Fibroblast of lung (primary cell): ENCODE results near the gene CMTM7. TPM values are rescaled to one million over a fixed set of nuclear protein-coding genes. Genes with fewer than 3 reads are reported as not detected.
A peak's percentile ranks its signal among the peaks of the same experiment; 100 is the strongest.

ENCODE experiments used
- DNase-seq, 2 donors: peaks; one replicate each; pipeline versions ENCODE4 v3.0.0 to v3.0.0-alpha.2; 2010; ENCODE audit warnings: low read depth in 2 of 2
- H2AFZ ChIP-seq: 2 replicates; pipeline ENCODE4 v1.5.1; 2012; ENCODE audit warnings: low read length, control low read depth, inconsistent platforms
- H3K27ac ChIP-seq: 2 replicates; pipeline ENCODE4 v1.5.1; 2011; ENCODE audit warnings: low read length, control low read depth; ENCODE audit not compliant: insufficient read depth
- H3K27me3 ChIP-seq: 2 replicates; pipeline ENCODE4 v1.5.1; 2011; ENCODE audit warnings: mild to moderate bottlenecking, low read length; ENCODE audit not compliant: control insufficient read depth, insufficient read depth
- H3K36me3 ChIP-seq: 2 replicates; pipeline ENCODE4 v1.5.1; 2011; ENCODE audit warnings: low read length; ENCODE audit not compliant: control insufficient read depth, insufficient read depth
- H3K4me1 ChIP-seq: 2 replicates; pipeline ENCODE4 v1.5.1; 2011; ENCODE audit warnings: low read length; ENCODE audit not compliant: control insufficient read depth, insufficient read depth; ENCODE audit errors: extremely low read depth
- H3K4me2 ChIP-seq: 2 replicates; pipeline ENCODE4 v1.5.1; 2011; ENCODE audit warnings: low read length, control low read depth; ENCODE audit not compliant: insufficient read depth; ENCODE audit errors: extremely low read depth
- H3K4me3 ChIP-seq, 4 experiments: fragments of 200-600 bp in 1 of 4; sonication (generic) in 1 of 4; replicated peaks in 1 of 4; 2 replicates each; pipeline ENCODE4 v1.5.1; 2011 to 2016; ENCODE audit warnings: low read length in 4 of 4, low read depth in 3 of 4, mild to moderate bottlenecking in 3 of 4, control low read depth in 2 of 4, inconsistent platforms in 1 of 4, mixed read lengths in 1 of 4; ENCODE audit not compliant: insufficient read depth in 1 of 4; ENCODE audit errors: control extremely low read depth in 1 of 4
- H3K79me2 ChIP-seq: 2 replicates; pipeline ENCODE4 v1.5.1; 2012; ENCODE audit warnings: mild to moderate bottlenecking, low read length, inconsistent platforms; ENCODE audit not compliant: control insufficient read depth, insufficient read depth
- H3K9ac ChIP-seq: 2 replicates; pipeline ENCODE4 v1.5.1; 2011; ENCODE audit warnings: mild to moderate bottlenecking, low read length, control low read depth; ENCODE audit not compliant: insufficient read depth
- H3K9me3 ChIP-seq: 2 replicates; pipeline ENCODE4 v1.5.1; 2012; ENCODE audit warnings: low read depth, low read length; ENCODE audit not compliant: control insufficient read depth, insufficient read depth
- H4K20me1 ChIP-seq: 2 replicates; pipeline ENCODE4 v1.5.1; 2011; ENCODE audit warnings: low read length; ENCODE audit not compliant: control insufficient read depth, insufficient read depth; ENCODE audit errors: extremely low read depth
- EZH2 ChIP-seq: IDR thresholded peaks from 2 replicates; pipeline ENCODE4 v1.5.1; 2012; ENCODE audit warnings: low read length, control low read depth, mild to moderate bottlenecking; ENCODE audit errors: missing control alignments
- polyA minus RNA-seq: library from RNA; depleted of rRNA, polyadenylated mRNA; stranded (reverse); fragments of >200 nt; gene quantifications from 2 replicates; pipeline ENCODE4 v1.2.3, GENCODE V29; 2011; ENCODE audit warnings: low replicate concordance
- polyA plus RNA-seq, 2 donors: library from polyadenylated mRNA; depleted of rRNA in 1 of 2; stranded (reverse) in 1 of 2; unstranded in 1 of 2; fragments of >200 nt; gene quantifications; 2 replicates each; pipeline ENCODE4 v1.2.1, GENCODE V29; 2011 to 2012; ENCODE audit warnings: missing spikeins in 1 of 2
- total RNA-seq: library from RNA; depleted of rRNA; stranded (reverse); fragments of >200 nt; gene quantifications from 2 replicates; pipeline ENCODE4 v1.2.1, GENCODE V29; 2014
- TF ChIP-seq, protein P1 (sequence below), 2 donors: IDR thresholded peaks in 1 of 2; conservative IDR thresholded peaks in 1 of 2; 1 replicate in 1 of 2; 2 replicates in 1 of 2; pipeline ENCODE4 v1.5.1; 2011 to 2012; ENCODE audit warnings: low read length in 2 of 2, control low read depth in 1 of 2, inconsistent platforms in 1 of 2, low read depth in 1 of 2, mild to moderate bottlenecking in 1 of 2

The CMTM7 gene, protein sequence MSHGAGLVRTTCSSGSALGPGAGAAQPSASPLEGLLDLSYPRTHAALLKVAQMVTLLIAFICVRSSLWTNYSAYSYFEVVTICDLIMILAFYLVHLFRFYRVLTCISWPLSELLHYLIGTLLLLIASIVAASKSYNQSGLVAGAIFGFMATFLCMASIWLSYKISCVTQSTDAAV
- total RNA-seq (3.3 and 3.5 TPM in 2 replicates), polyA plus RNA-seq (9.3 and 14.3 TPM in 2 replicates), polyA minus RNA-seq (17.6 and 22.4 TPM in 2 replicates)
- 8.3 and 11.6 TPM in 2 replicates for polyA plus RNA-seq (2012)

DNA sequence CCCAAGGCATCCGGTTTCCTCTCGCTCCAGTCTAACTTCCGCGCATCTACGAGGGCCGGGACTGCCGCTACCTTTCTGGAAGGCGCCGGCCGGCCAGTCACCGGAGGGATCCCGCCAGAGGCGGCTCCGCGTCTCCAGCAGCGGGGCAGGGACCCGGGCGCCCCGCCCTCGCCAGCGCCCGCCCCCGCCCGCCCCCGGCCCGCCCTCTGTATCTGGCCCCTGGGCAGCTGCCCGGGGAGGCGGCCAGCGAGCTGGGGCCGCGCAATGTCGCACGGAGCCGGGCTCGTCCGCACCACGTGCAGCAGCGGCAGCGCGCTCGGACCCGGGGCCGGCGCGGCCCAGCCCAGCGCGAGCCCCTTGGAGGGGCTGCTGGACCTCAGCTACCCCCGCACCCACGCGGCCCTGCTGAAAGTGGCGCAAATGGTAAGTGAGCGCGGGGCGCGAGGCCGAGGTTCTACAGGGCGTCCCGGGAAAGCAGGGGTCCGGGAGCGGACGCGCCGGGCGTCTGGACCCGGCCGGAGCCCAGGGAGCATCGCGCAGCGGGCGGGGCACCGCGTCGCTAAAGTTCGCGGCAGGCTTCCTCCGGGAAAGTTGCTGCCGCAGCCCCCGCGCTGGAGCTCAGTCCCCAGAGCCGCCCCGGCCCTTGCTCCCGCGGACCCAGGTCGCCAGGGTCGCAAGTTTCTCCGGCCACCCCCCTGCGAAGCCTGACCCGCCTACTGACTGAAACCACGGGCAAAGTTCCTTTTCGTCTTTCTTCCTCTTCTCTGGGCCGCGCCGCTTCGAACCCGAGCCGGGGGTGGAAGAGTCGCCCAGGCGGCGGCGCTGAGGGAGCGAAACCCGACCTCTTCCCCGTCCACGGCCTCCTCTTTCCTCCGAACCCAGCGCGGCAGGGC lies at the start of gene CMTM7:
Gene CMTM7, plus strand, starts transcription at position 211 of the 893 bp plus-strand sequence. Its CDS starts 54 bp downstream, at position 265.
- Histone ChIP-seq H3K27ac (peak within 1 kb of the TSS; percentile 57), H4K20me1 (no peaks in the 10 kb centered on the region), H3K4me3 (peak within 1 kb of the TSS; percentile 49 to 81 (median 64)), H2AFZ (peak within 1 kb of the TSS; percentile 74), H3K27me3 (no peaks in the 10 kb centered on the region), H3K36me3 (no peaks in the 10 kb centered on the region), H3K9me3 (no peaks in the 10 kb centered on the region), H3K9ac (peak within 1 kb of the TSS; percentile 59), H3K4me2 (peak within 1 kb of the TSS; percentile 80), H3K4me1 (no peaks in the 10 kb centered on the region), H3K79me2 (peaks cover 4% of the 10 kb centered on the region)
- peak; percentile 50 to 53 for DNase-seq
- TF ChIP-seq EZH2 = no peak
- TF ChIP-seq, protein P1, sequence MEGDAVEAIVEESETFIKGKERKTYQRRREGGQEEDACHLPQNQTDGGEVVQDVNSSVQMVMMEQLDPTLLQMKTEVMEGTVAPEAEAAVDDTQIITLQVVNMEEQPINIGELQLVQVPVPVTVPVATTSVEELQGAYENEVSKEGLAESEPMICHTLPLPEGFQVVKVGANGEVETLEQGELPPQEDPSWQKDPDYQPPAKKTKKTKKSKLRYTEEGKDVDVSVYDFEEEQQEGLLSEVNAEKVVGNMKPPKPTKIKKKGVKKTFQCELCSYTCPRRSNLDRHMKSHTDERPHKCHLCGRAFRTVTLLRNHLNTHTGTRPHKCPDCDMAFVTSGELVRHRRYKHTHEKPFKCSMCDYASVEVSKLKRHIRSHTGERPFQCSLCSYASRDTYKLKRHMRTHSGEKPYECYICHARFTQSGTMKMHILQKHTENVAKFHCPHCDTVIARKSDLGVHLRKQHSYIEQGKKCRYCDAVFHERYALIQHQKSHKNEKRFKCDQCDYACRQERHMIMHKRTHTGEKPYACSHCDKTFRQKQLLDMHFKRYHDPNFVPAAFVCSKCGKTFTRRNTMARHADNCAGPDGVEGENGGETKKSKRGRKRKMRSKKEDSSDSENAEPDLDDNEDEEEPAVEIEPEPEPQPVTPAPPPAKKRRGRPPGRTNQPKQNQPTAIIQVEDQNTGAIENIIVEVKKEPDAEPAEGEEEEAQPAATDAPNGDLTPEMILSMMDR (conservative IDR thresholded peaks at IDR 0.05 in 1 of 2, IDR thresholded peaks at IDR 0.05 in 1 of 2; ENCODE audit: low read depth in 1 of 2, low read length in 2 of 2) = no peak

DNA sequence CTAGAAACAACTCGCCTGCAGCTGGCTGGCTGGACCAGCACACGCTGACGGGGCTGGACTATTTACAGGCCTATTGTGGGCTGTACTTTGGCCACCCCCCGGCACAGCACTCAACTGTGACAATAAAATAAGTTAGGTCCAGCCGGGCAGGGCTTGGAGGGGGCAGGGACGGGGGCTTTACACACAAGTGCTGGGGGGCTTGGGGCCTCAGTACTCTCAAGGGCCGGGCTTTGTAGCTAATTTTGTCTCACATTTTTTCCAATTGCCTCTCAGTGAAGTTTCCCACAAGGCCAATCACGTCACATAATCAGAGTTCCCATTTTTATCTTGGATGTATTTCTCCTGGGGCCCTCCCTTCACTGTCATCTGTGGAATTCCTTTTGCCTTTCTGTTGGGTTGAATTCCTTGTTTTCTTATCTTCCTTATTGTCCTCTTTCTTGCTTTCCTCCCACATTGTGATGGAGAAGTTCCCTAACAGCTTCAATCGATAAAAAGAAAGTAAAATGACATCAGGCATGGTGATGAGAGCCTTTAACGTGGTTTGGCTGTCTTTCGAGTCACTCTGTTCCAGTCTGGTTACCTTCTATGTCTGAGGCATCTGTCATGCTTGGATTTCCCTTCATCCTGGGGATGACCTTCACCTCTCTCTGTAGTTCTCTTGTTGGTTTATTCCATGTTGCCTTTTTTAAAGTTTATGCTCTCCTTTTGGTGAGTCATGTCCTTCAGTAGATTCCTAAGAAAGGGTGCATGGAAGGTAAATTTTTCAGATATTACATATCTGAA lies 44.1 kb upstream of the CMTM7 start:
- peak; percentile 10 to 18 for DNase-seq
- Histone ChIP-seq H3K27ac (no peak overlapping the region), H3K27me3 (peaks cover 2% of the 10 kb centered on the region), H2AFZ (peak overlapping the region; percentile 54), H3K4me3 (no peak overlapping the region), H3K4me2 (no peak overlapping the region), H3K9ac (no peak overlapping the region), H3K9me3 (no peaks in the 10 kb centered on the region), H3K79me2 (no peaks in the 10 kb centered on the region), H3K4me1 (no peaks in the 10 kb centered on the region), H4K20me1 (no peaks in the 10 kb centered on the region), H3K36me3 (no peaks in the 10 kb centered on the region)
- TF ChIP-seq, protein P1 (conservative IDR thresholded peaks at IDR 0.05 in 1 of 2, IDR thresholded peaks at IDR 0.05 in 1 of 2; ENCODE audit: low read depth in 1 of 2, low read length in 2 of 2) = no peak
- no peak for TF ChIP-seq EZH2
